Chondrocyte (in vitro differentiated cells): ENCODE results near the gene FAM153A. TPM values are rescaled to one million over a fixed set of nuclear protein-coding genes. Genes with fewer than 3 reads are reported as not detected.
A peak's percentile ranks its signal among the peaks of the same experiment; 100 is the strongest.
"Not testable (repeated sequence)": the region's sequence is repeated elsewhere in the genome, so short reads cannot be mapped to it uniquely, and the experiment has no call there.

Experiments used
- DNase-seq: peaks from one replicate; pipeline ENCODE4 v3.0.0; 2021; ENCODE audit warnings: mixed read lengths, low spot score
- H3K27ac Mint-ChIP-seq: one replicate; pipeline ENCODE4 v1.8.0; 2021; ENCODE audit warnings: mild to moderate bottlenecking, moderate library complexity, mixed read lengths; ENCODE audit not compliant: unreplicated experiment
- H3K27me3 Mint-ChIP-seq: 2 replicates; pipeline ENCODE4 v1.8.0; 2021; ENCODE audit warnings: low read depth, mixed read lengths
- H3K36me3 Mint-ChIP-seq: 2 replicates; pipeline ENCODE4 v1.8.0; 2021; ENCODE audit warnings: low read depth, mixed read lengths
- H3K4me1 Mint-ChIP-seq: 2 replicates; pipeline ENCODE4 v1.8.0; 2021; ENCODE audit warnings: low read depth, mild to moderate bottlenecking, mixed read lengths
- H3K4me3 Mint-ChIP-seq: one replicate; pipeline ENCODE4 v1.8.0; 2021; ENCODE audit warnings: mild to moderate bottlenecking, moderate library complexity, mixed read lengths; ENCODE audit not compliant: unreplicated experiment
- H3K9me3 Mint-ChIP-seq: 2 replicates; pipeline ENCODE4 v1.8.0; 2021; ENCODE audit warnings: low read depth, mixed read lengths
- CTCF ChIP-seq: fragments of 200-600 bp; sonication (generic); IDR thresholded peaks from 2 replicates; pipeline ENCODE4 v1.5.0; 2021; ENCODE audit warnings: antibody characterized with exemption, mild to moderate bottlenecking, moderate library complexity
- long read RNA-seq: library from polyadenylated mRNA; stranded (forward); transcript quantifications from one replicate; pipeline ENCODE4 v2.0.0, GENCODE V29; 2021
- total RNA-seq: library from RNA; stranded (reverse); gene quantifications from 3 replicates; pipeline ENCODE4 v1.2.1, GENCODE V29; 2021

Gene FAM153A
- total RNA-seq, result 0.17 to 0.69 TPM in 2 of 3 replicates, not detected in the other
- long read RNA-seq, result 0 reads

DNA sequence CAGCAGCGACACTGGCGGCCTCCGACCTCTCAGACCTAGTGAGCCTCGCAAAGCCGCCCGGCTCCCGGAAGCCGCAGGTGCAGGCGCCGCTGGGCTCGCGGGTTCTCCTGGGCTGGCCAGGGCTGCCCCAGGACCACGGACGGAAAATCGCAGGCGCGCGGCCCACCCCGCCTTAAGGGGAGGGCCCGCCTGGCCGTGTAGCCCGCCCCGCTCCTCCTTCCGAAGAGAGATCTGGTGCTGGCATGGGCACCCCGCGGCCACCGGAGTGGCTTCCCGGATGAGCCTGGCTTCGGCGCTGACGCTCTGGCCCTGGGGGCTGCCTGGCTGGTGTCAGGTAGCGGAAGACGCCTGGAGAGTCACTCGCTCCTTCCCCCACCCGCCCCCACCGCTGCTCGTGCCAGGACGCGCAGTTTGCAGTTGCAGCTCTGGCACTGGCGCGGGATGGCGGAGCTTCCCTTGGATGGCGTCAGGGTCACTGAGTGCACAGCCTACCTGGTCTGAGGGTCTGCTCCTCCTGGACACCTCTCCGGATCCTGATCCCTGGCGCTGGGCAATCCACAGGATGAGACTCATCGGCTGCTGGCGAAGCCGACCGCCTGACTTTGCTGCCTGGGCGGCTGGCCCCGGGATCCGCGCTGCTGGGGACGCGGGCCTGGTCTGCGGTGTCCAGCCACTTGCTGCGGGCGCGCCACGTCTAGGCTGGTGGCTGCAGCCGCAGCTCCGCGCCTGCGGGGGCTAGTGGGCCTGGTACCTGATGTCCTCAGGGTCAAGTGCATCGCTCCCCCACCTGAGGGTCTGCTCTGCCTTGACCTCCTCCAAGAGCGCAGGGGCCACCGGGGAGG lies at the start of gene FAM153A:
Gene FAM153A (minus strand): TSS at position 108 of the 842 bp plus-strand sequence.
- H3K4me3 Mint-ChIP-seq, H3K9me3 Mint-ChIP-seq, H3K27me3 Mint-ChIP-seq, H3K36me3 Mint-ChIP-seq, H3K27ac Mint-ChIP-seq, DNase-seq, H3K4me1 Mint-ChIP-seq: not testable (repeated sequence)

GRCh38 chr5:177832287-177832686 lies 49.6 kb upstream of the FAM153A start:
- H3K9me3 Mint-ChIP-seq, H3K27ac Mint-ChIP-seq, H3K4me3 Mint-ChIP-seq, DNase-seq, H3K36me3 Mint-ChIP-seq, H3K27me3 Mint-ChIP-seq, H3K4me1 Mint-ChIP-seq: not testable (repeated sequence)

DNA sequence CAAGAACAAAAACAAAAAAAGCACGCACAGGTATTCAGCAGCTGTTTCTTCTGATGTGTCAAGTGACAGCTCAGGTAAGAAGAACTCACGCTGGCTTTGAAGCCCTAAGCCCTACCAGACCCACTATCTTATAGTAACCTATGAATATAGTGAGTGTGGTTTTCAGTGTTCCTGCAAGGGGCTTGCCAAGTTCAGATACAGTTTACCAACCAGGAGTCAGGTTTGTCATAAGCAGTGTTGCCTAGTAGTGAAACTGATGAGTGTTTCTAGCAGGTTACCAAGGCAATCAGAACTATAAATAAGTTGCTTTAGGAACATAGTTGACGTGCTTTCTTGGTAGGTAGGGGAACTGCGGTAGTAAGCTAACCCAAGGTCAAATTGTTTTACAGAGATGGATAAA lies 43.4 kb upstream of the FAM153A start:
- not testable (repeated sequence) for H3K9me3 Mint-ChIP-seq, H3K27ac Mint-ChIP-seq, H3K27me3 Mint-ChIP-seq, H3K4me1 Mint-ChIP-seq, H3K36me3 Mint-ChIP-seq, DNase-seq, H3K4me3 Mint-ChIP-seq

DNA sequence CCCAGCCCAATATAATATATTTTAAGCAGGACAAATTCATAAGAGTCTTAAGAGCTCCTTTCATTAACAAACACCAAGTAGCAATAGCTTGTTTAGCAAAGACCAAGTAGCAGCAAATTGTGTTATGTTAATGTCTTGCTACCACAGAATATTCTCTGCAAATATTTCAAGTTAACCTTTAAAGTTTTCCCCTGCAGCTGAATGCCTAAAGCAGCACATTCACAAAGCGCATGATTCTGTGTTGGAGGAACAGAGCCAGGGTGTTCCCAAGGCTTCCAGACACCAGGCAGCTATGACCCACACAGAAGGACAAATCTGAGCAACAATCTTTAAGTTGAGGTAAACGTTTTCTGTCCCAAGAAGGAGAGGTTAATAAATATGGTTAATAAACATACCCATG lies 42.1 kb upstream of the FAM153A start:
- not testable (repeated sequence) for H3K4me3 Mint-ChIP-seq, H3K27me3 Mint-ChIP-seq, DNase-seq, H3K9me3 Mint-ChIP-seq, H3K4me1 Mint-ChIP-seq, H3K36me3 Mint-ChIP-seq, H3K27ac Mint-ChIP-seq

- not testable (repeated sequence) for H3K4me1 Mint-ChIP-seq, DNase-seq, H3K9me3 Mint-ChIP-seq, H3K27ac Mint-ChIP-seq, H3K4me3 Mint-ChIP-seq, H3K27me3 Mint-ChIP-seq, H3K36me3 Mint-ChIP-seq
These were observed 39.8 kb upstream of the FAM153A start for GRCh38 chr5:177822489-177822888.

- H3K36me3 Mint-ChIP-seq, H3K9me3 Mint-ChIP-seq, H3K27me3 Mint-ChIP-seq, H3K4me1 Mint-ChIP-seq, H3K4me3 Mint-ChIP-seq, H3K27ac Mint-ChIP-seq, DNase-seq: not testable (repeated sequence)
These were observed 37.0 kb upstream of the FAM153A start for GRCh38 chr5:177819664-177820063.

DNA sequence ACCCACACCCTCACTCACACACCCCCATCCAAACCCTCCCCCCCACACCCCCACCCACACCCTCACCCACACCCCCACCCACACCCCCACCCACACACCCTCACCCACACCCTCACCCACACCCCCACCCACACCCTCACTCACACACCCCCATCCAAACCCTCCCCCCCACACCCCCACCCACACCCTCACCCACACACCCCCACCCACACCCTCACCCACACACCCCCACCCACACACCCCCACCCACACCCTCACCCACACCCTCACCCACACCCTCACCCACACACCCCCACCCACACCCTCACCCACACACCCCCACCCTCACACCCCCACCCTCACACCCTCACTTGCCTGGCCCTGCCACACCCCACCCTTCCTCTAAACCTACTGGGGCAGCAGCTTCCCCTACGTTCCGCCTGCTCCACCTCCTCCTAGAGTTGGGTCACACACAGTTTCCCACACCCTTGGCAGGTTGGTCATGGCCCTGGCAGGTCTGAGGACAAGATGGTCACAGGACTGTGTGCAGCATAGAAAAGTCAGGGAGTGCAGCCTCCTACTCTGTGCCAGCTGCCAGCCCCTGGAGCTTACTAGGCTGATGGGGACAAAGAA lies 30.2 kb upstream of the FAM153A start:
- not testable (repeated sequence) for DNase-seq, H3K4me3 Mint-ChIP-seq, H3K36me3 Mint-ChIP-seq, H3K9me3 Mint-ChIP-seq, H3K27ac Mint-ChIP-seq, H3K27me3 Mint-ChIP-seq, H3K4me1 Mint-ChIP-seq

GRCh38 chr5:177812160-177812743 lies 29.6 kb upstream of the FAM153A start:
- H3K36me3 Mint-ChIP-seq, H3K4me3 Mint-ChIP-seq, H3K27ac Mint-ChIP-seq, H3K9me3 Mint-ChIP-seq, H3K4me1 Mint-ChIP-seq, H3K27me3 Mint-ChIP-seq, DNase-seq: not testable (repeated sequence)

- H3K4me3 Mint-ChIP-seq, H3K4me1 Mint-ChIP-seq, H3K27ac Mint-ChIP-seq, H3K36me3 Mint-ChIP-seq, DNase-seq, H3K27me3 Mint-ChIP-seq, H3K9me3 Mint-ChIP-seq: not testable (repeated sequence)
- TF ChIP-seq CTCF, result peak; percentile 32
These were observed 26.7 kb upstream of the FAM153A start for GRCh38 chr5:177809209-177809913.

GRCh38 chr5:177808420-177808819 lies 25.7 kb upstream of the FAM153A start:
- H3K27ac Mint-ChIP-seq, H3K36me3 Mint-ChIP-seq, H3K27me3 Mint-ChIP-seq, H3K4me1 Mint-ChIP-seq, DNase-seq, H3K9me3 Mint-ChIP-seq, H3K4me3 Mint-ChIP-seq: not testable (repeated sequence)

- DNase-seq, H3K36me3 Mint-ChIP-seq, H3K27me3 Mint-ChIP-seq, H3K9me3 Mint-ChIP-seq, H3K27ac Mint-ChIP-seq, H3K4me1 Mint-ChIP-seq, H3K4me3 Mint-ChIP-seq: not testable (repeated sequence)
These were observed 24.6 kb upstream of the FAM153A start for GRCh38 chr5:177807265-177807664.
